ENCODE results near the gene REX1BD.

The REX1BD gene

GRCh38 chr19:18571564-18572344 lies 16.8 kb upstream of the REX1BD start, which contains the start of gene UBA52:
UBA52 (plus strand) TSS chr19:18571857; CDS start chr19:18573301, 1,444 bp downstream.
- Histone ChIP-seq H3K27ac (peak within 1 kb of the TSS; percentile 73), H3K4me3 (peak within 1 kb of the TSS; percentile 99), H3K9ac (ENCODE audit: insufficient read length) (peak within 1 kb of the TSS; percentile 100), H3K36me3 (ENCODE audit: insufficient read depth, low read length) (peaks cover 67% of the 10 kb centered on the region), H3K9me3 (ENCODE audit: low read depth, low read length) (no peaks in the 10 kb centered on the region)
- peak; percentile 70 for DNase-seq (ENCODE audit: low read depth, low spot score)
- TF ChIP-seq FOXP2 (optimal IDR thresholded peaks at IDR 0.05; ENCODE audit: control extremely low read depth, extremely low read length, insufficient read depth) (peak; percentile 84), EZH2 (IDR thresholded peaks at IDR 0.05) (no peak), POLR2AphosphoS5 (IDR thresholded peaks at IDR 0.05; ENCODE audit: borderline replicate concordance, low read depth, low read length) (peak; percentile 97)

DNA sequence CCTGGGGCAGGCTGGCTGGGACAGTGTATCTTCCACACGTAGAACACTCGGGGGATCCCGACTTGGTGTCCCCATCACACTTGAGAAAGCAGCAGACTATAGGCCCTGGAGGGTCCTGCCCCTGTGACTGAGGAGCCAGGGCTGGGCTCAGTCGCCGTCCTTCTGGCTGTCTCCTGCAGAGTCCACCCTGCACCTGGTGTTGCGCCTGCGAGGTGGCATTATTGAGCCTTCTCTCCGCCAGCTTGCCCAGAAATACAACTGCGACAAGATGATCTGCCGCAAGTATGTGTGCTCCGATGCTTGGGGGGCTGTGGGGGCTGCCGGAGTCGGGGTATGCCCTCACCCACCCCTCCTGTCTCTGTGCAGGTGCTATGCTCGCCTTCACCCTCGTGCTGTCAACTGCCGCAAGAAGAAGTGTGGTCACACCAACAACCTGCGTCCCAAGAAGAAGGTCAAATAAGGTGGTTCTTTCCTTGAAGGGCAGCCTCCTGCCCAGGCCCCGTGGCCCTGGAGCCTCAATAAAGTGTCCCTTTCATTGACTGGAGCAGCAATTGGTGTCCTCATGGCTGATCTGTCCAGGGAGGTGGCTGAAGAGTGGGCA lies 13.8 kb upstream of the REX1BD start:
- no peak for TF ChIP-seq EZH2 (IDR thresholded peaks at IDR 0.05)
- peaks cover 47% of the 10 kb centered on the region for H3K36me3 ChIP-seq (ENCODE audit: insufficient read depth, low read length)
- no peak overlapping the region for H3K9ac ChIP-seq (ENCODE audit: insufficient read length)
- no peaks in the 10 kb centered on the region for H3K9me3 ChIP-seq (ENCODE audit: low read depth, low read length)
- no peak for DNase-seq (ENCODE audit: low read depth, low spot score)
- no peak overlapping the region for H3K4me3 ChIP-seq
- H3K27ac ChIP-seq = no peak overlapping the region

DNA sequence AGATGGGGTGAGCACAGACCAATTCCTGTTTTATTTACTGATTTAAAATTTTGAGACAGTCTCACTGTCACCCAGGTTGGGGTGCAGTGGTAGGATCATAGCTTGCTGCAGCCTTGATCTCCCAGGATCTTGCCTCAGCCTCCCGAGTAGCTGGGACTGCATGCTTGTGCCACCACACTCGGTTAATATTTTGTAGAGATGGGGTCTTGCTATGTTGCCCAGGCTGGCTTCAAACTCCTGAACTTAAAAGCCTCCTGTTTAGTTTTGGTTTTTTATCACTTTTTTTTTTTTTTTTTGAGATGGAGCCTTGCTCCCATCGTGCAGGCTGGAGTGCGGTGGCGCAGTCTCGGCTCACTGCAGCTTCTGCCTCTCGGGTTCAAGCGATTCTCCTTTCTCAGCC lies 12.2 kb upstream of the REX1BD start:
- H3K36me3 ChIP-seq (ENCODE audit: insufficient read depth, low read length) = peaks cover 47% of the 10 kb centered on the region
- peak overlapping the region; percentile 67; the same call in 1 of the 2 replicates for H3K27ac ChIP-seq
- TF ChIP-seq EZH2 (IDR thresholded peaks at IDR 0.05) = no peak
- no peak for TF ChIP-seq POLR2AphosphoS5 (IDR thresholded peaks at IDR 0.05; ENCODE audit: borderline replicate concordance, low read depth, low read length)
- TF ChIP-seq FOXP2 (optimal IDR thresholded peaks at IDR 0.05; ENCODE audit: control extremely low read depth, extremely low read length, insufficient read depth) = no peak
- H3K4me3 ChIP-seq = no peak overlapping the region
- DNase-seq (ENCODE audit: low read depth, low spot score) = no peak
- H3K9me3 ChIP-seq (ENCODE audit: low read depth, low read length) = no peaks in the 10 kb centered on the region
- H3K9ac ChIP-seq (ENCODE audit: insufficient read length) = no peak overlapping the region

DNA sequence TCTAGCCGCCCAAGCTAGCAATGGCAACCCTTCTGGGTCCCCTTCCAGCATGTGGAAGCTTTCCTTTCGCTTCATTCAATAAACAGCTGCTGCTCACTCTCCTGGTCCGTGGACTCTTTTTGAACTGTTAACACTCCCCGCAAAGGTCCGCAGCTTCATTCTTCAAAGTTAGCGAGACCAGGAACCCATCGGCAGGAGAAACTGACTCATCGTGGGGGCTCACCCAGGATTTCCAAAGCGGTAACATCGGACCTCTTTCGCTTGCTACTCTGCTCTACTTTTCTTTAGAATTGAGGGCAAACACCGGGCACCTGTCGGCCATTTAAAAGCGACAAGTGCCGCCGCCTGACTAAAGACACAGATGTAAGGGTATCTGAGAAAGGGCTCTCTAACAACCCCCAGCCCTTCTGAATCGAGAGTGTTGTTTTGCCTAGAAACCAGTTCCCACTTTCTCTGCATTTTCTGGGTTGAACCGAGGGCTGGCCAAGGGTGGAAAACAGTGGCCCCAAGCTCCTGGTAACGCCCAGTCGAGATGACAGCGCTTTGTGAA lies 11.2 kb upstream of the REX1BD start:
- no peak for DNase-seq (ENCODE audit: low read depth, low spot score)
- peak overlapping the region; percentile 67; the same call in 1 of the 2 replicates for H3K27ac ChIP-seq
- no peaks in the 10 kb centered on the region for H3K9me3 ChIP-seq (ENCODE audit: low read depth, low read length)
- peaks cover 47% of the 10 kb centered on the region for H3K36me3 ChIP-seq (ENCODE audit: insufficient read depth, low read length)
- H3K4me3 ChIP-seq = no peak overlapping the region
- TF ChIP-seq POLR2AphosphoS5 (IDR thresholded peaks at IDR 0.05; ENCODE audit: borderline replicate concordance, low read depth, low read length) = no peak
- TF ChIP-seq FOXP2 (optimal IDR thresholded peaks at IDR 0.05; ENCODE audit: control extremely low read depth, extremely low read length, insufficient read depth) = no peak
- no peak for TF ChIP-seq EZH2 (IDR thresholded peaks at IDR 0.05)
- H3K9ac ChIP-seq (ENCODE audit: insufficient read length) = no peak overlapping the region

DNA sequence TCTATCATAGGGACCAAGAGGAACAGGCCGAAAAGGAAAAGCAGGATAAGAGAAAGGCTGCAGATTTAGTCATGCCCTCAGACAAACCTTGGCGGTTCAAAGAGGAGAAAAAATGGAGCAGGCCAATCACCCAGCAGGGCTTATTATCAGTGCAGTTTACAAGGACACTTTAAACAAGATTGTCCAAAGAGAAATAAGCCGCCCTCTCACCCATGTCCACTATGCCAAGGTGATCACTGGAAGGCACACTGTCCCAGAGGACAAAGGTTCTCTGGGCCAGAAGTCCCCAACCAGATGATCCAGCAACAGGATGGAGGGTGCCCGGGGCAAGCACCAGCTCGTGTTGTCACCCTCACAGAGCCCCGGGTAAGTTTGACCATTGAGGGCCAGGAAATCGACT lies 8.3 kb upstream of the REX1BD start:
- no peak for TF ChIP-seq FOXP2 (optimal IDR thresholded peaks at IDR 0.05; ENCODE audit: control extremely low read depth, extremely low read length, insufficient read depth)
- TF ChIP-seq EZH2 (IDR thresholded peaks at IDR 0.05) = no peak
- no peak for TF ChIP-seq POLR2AphosphoS5 (IDR thresholded peaks at IDR 0.05; ENCODE audit: borderline replicate concordance, low read depth, low read length)
- Histone ChIP-seq H3K4me3 (no peak overlapping the region), H3K36me3 (ENCODE audit: insufficient read depth, low read length) (peaks cover 20% of the 10 kb centered on the region), H3K9ac (ENCODE audit: insufficient read length) (no peak overlapping the region), H3K9me3 (ENCODE audit: low read depth, low read length) (no peaks in the 10 kb centered on the region), H3K27ac (no peak overlapping the region)
- no peak for DNase-seq (ENCODE audit: low read depth, low spot score)

DNA sequence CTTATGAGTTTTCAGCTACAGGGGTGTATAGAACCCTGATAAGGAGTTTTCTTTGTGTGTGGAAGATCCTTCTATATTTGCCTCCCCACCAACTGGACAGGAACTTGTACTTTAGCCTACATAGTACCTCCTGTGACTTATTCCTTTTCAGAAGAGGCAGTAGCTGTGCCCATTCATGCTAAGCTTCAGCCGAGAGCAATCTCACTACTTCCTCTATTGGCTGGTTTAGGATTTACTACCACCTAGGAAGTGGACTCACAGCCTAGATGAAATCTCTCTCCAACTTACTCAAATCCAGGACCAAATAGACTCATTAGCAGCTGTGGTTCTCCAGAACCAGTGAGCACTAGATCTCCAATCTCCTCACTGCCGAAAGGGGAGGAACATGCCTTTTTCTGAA lies 2.3 kb upstream of the REX1BD start:
- Histone ChIP-seq H3K9me3 (ENCODE audit: low read depth, low read length) (no peaks in the 10 kb centered on the region), H3K4me3 (no peak overlapping the region), H3K27ac (no peak overlapping the region), H3K36me3 (ENCODE audit: insufficient read depth, low read length) (peaks cover 5% of the 10 kb centered on the region; the same call in 1 of the 2 replicates), H3K9ac (ENCODE audit: insufficient read length) (no peak overlapping the region)
- DNase-seq (ENCODE audit: low read depth, low spot score) = no peak
- TF ChIP-seq EZH2 (IDR thresholded peaks at IDR 0.05) (no peak), FOXP2 (optimal IDR thresholded peaks at IDR 0.05; ENCODE audit: control extremely low read depth, extremely low read length, insufficient read depth) (no peak), POLR2AphosphoS5 (IDR thresholded peaks at IDR 0.05; ENCODE audit: borderline replicate concordance, low read depth, low read length) (no peak)

DNA sequence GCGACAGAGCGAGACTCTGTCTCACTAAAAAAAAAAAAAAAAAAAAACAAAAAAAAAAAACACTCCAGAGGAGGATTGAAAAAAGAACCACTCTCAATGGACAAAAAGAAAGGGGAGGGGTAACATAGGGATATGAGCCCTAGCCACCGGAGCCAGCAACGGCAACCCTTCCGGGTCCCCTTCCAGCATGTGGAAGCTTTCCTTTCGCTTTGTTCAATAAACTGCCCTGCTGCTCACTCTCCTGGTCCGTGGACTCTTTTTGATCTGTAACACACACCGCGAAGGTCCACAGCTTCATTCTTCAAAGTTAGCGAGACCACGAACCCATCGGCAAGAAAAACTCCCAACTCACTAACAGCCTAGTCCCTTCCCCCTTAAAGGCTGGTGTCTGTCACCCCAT lies 1.0 kb upstream of the REX1BD start:
- TF ChIP-seq POLR2AphosphoS5 (IDR thresholded peaks at IDR 0.05; ENCODE audit: borderline replicate concordance, low read depth, low read length) (no peak), FOXP2 (optimal IDR thresholded peaks at IDR 0.05; ENCODE audit: control extremely low read depth, extremely low read length, insufficient read depth) (no peak), EZH2 (IDR thresholded peaks at IDR 0.05) (no peak)
- Histone ChIP-seq H3K27ac (no peak overlapping the region), H3K4me3 (no peak overlapping the region), H3K36me3 (ENCODE audit: insufficient read depth, low read length) (peaks cover 5% of the 10 kb centered on the region; the same call in 1 of the 2 replicates), H3K9me3 (ENCODE audit: low read depth, low read length) (no peaks in the 10 kb centered on the region), H3K9ac (ENCODE audit: insufficient read length) (no peak overlapping the region)
- no peak for DNase-seq (ENCODE audit: low read depth, low spot score)

DNA sequence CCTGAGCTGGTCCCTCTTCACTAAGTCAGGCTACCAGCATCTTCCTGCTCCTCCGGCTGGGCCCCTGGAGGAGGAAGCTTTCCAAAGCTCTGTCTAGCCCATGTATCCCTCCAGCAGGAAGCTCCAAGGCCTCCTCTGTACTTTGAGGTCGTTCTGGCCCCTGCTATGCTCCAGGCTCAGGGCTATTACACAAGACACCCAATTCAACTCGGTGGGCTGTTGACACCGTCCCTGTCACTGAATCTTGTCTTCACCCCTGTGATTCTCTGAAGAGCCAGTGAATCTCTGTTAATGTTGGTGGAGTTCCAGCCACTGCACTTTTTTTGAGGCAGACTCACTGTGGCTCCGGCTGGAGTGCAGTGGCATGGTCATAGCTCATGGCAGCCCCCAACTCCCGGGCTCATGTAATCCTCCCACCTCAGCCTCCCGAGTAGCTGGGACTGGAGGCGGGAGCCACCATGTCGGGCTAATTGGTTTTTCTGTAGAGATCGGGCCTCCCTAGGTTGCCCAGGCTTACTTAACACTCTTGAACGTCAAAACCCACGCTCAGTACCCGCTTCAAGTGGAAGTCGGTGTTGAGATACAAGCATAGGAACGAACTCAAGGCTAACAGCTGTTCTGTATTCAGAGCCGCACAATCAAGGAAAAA lies 512 bp upstream of the REX1BD start:
- H3K4me3 ChIP-seq = peak overlapping the region; percentile 94
- no peak for TF ChIP-seq POLR2AphosphoS5 (IDR thresholded peaks at IDR 0.05; ENCODE audit: borderline replicate concordance, low read depth, low read length)
- TF ChIP-seq EZH2 (IDR thresholded peaks at IDR 0.05) = no peak
- TF ChIP-seq FOXP2 (optimal IDR thresholded peaks at IDR 0.05; ENCODE audit: control extremely low read depth, extremely low read length, insufficient read depth) = no peak
- peak overlapping the region; percentile 90 for H3K27ac ChIP-seq
- H3K36me3 ChIP-seq (ENCODE audit: insufficient read depth, low read length) = peaks cover 5% of the 10 kb centered on the region; the same call in 1 of the 2 replicates
- DNase-seq (ENCODE audit: low read depth, low spot score) = no peak
- peak overlapping the region; percentile 85 for H3K9ac ChIP-seq (ENCODE audit: insufficient read length)
- no peaks in the 10 kb centered on the region for H3K9me3 ChIP-seq (ENCODE audit: low read depth, low read length)

All from SK-N-MC (cell line).